ENCODE measurements around the gene BBIP1.

Gene BBIP1

DNA sequence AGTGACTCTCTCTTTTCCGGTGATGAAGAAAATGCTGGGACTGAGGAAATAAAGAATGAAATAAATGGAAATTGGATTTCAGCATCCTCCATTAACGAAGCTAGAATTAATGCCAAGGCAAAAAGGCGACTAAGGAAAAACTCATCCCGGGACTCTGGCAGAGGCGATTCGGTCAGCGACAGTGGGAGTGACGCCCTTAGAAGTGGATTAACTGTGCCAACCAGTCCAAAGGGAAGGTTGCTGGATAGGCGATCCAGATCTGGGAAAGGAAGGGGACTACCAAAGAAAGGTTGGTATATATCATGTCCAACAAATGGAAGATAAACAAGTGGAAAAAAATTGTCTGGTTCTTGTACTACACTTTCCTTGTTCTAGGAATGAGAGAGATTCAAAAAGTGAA is 37.7 kb downstream of the BBIP1 start:
- H3K36me3 ChIP-seq (ENCODE audit: control insufficient read depth, insufficient read depth, low read length): peaks cover 4% of the 10 kb centered on the region
- DNase-seq (ENCODE audit: extremely low read depth, insufficient read length): no peak
- TF ChIP-seq, protein P1, sequence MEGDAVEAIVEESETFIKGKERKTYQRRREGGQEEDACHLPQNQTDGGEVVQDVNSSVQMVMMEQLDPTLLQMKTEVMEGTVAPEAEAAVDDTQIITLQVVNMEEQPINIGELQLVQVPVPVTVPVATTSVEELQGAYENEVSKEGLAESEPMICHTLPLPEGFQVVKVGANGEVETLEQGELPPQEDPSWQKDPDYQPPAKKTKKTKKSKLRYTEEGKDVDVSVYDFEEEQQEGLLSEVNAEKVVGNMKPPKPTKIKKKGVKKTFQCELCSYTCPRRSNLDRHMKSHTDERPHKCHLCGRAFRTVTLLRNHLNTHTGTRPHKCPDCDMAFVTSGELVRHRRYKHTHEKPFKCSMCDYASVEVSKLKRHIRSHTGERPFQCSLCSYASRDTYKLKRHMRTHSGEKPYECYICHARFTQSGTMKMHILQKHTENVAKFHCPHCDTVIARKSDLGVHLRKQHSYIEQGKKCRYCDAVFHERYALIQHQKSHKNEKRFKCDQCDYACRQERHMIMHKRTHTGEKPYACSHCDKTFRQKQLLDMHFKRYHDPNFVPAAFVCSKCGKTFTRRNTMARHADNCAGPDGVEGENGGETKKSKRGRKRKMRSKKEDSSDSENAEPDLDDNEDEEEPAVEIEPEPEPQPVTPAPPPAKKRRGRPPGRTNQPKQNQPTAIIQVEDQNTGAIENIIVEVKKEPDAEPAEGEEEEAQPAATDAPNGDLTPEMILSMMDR (IDR thresholded peaks at IDR 0.05; ENCODE audit: insufficient read depth, low read length, poor library complexity, severe bottlenecking): no peak
- H3K27me3 ChIP-seq (replicated peaks; ENCODE audit: control insufficient read depth, insufficient read depth, low read length): no peaks in the 10 kb centered on the region
- no peak overlapping the region for H3K4me3 ChIP-seq (replicated peaks; ENCODE audit: low read depth, low read length)

DNA sequence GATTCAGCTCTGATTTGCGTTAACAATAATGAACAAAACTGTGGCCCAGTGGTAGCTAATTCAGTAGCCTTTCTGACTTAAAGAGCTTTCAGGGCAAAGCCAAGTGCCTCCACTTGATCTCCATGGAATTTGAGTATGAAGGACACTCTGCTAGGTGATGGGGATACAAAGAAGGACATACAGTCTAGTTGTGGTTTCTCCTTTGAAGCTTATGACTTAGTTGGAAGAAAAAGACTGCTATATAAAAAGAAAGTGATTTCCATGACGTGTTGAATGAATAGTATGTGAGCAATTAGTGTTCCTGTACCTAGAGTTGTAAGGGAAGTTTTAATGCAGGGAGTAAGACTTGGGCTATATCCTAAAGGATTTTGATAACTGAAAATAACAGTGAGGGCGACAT is 39.0 kb downstream of the BBIP1 start:
- H3K4me3 ChIP-seq (replicated peaks; ENCODE audit: low read depth, low read length): no peak overlapping the region
- no peak for DNase-seq (ENCODE audit: extremely low read depth, insufficient read length)
- TF ChIP-seq, protein P1 (IDR thresholded peaks at IDR 0.05; ENCODE audit: insufficient read depth, low read length, poor library complexity, severe bottlenecking): no peak
- H3K36me3 ChIP-seq (ENCODE audit: control insufficient read depth, insufficient read depth, low read length): peaks cover 4% of the 10 kb centered on the region
- H3K27me3 ChIP-seq (replicated peaks; ENCODE audit: control insufficient read depth, insufficient read depth, low read length): no peaks in the 10 kb centered on the region

DNA sequence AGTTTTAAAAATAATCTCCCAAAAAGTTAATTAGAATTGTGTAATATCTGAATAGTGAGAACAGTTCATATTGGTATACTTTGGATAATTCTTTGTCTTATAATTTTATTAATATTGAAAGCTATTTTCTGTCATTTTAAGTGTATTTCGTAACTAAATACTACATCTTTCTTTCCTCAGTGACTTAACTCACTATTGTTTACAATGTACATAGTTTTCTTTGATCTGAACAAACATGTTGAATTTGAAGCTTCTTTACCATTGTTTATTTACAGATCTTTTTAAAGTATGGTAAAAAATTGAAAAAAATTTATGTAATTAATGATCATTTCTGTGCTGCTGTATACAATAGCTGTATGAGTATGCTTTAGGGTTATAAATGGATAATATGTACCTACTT is 42.2 kb downstream of the BBIP1 start:
- TF ChIP-seq, protein P1 (IDR thresholded peaks at IDR 0.05; ENCODE audit: insufficient read depth, low read length, poor library complexity, severe bottlenecking): no peak
- peaks cover 2% of the 10 kb centered on the region; the same call in 1 of the 2 replicates for H3K36me3 ChIP-seq (ENCODE audit: control insufficient read depth, insufficient read depth, low read length)
- H3K4me3 ChIP-seq (replicated peaks; ENCODE audit: low read depth, low read length): no peak overlapping the region
- H3K27me3 ChIP-seq (replicated peaks; ENCODE audit: control insufficient read depth, insufficient read depth, low read length): no peaks in the 10 kb centered on the region
- no peak for DNase-seq (ENCODE audit: extremely low read depth, insufficient read length)

DNA sequence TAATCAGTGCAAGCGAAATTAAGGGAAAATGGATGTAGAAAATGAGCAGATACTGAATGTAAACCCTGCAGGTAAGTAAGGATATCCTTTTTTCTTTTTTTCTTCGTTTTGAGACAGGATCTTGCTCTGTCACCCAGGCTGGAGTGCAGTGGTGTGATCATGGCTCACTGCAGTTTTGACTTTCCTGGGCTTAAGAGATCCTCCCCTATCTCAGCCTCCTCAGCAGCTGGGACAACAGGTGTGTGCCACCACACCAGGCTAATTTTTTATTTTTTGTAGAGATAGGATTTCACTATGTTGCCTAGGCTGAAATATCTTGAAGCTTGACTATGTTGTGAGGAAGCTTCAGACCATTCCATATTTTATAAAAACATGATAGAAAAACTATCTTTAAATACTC is 43.0 kb downstream of the BBIP1 start:
- no peak overlapping the region for H3K4me3 ChIP-seq (replicated peaks; ENCODE audit: low read depth, low read length)
- DNase-seq (ENCODE audit: extremely low read depth, insufficient read length): no peak
- H3K36me3 ChIP-seq (ENCODE audit: control insufficient read depth, insufficient read depth, low read length): peaks cover 2% of the 10 kb centered on the region; the same call in 1 of the 2 replicates
- H3K27me3 ChIP-seq (replicated peaks; ENCODE audit: control insufficient read depth, insufficient read depth, low read length): no peaks in the 10 kb centered on the region
- TF ChIP-seq, protein P1 (IDR thresholded peaks at IDR 0.05; ENCODE audit: insufficient read depth, low read length, poor library complexity, severe bottlenecking): no peak

DNA sequence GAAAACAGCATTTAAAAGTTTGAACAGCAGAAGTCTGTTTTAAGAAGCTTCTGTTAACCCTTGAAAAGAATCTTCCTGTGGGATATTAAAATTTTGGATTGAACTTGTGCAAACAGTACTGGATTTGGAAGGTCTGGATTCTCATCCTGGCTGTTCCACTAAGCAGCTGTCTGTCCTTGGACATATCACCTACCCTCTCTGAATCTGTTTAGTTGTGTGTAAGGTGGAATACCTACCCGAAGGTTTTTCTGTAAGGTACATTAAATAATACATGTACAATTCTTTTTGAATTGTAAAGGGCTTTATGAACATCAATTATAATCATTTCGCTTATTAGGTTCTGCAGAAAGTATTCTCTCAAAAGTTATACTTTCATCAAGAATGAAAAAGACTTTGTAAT is 45.0 kb downstream of the BBIP1 start:
- TF ChIP-seq, protein P1 (IDR thresholded peaks at IDR 0.05; ENCODE audit: insufficient read depth, low read length, poor library complexity, severe bottlenecking): no peak
- Histone ChIP-seq H3K27me3 (replicated peaks; ENCODE audit: control insufficient read depth, insufficient read depth, low read length) (no peaks in the 10 kb centered on the region), H3K36me3 (ENCODE audit: control insufficient read depth, insufficient read depth, low read length) (peaks cover 2% of the 10 kb centered on the region; the same call in 1 of the 2 replicates), H3K4me3 (replicated peaks; ENCODE audit: low read depth, low read length) (peak overlapping the region; percentile 83)
- no peak for DNase-seq (ENCODE audit: extremely low read depth, insufficient read length)
